MM.1S (cell line): ENCODE measurements around the gene PCCB.
"Not testable (repeated sequence)": the region's sequence is repeated elsewhere in the genome, so short reads cannot be mapped to it uniquely, and the experiment has no call there.

Experiments
- DNase-seq: peaks from one replicate; pipeline ENCODE4 v3.0.0-alpha.2; 2015
- H2AFZ ChIP-seq: fragments of 300-600 bp; sonication (generic); 2 replicates; pipeline ENCODE4 v1.6.0; 2016; ENCODE audit warnings: antibody characterized with exemption, low read length
- H3F3A ChIP-seq: fragments of 300-600 bp; sonication (generic); 2 replicates; pipeline ENCODE4 v1.6.1; 2016; ENCODE audit warnings: mild to moderate bottlenecking, antibody characterized with exemption, low read length, moderate library complexity, mixed read lengths; ENCODE audit not compliant: insufficient read depth
- H3K27ac ChIP-seq: fragments of 300-600 bp; sonication (generic); 2 replicates; pipeline ENCODE4 v1.5.1; 2016; ENCODE audit warnings: mild to moderate bottlenecking, low read length
- H3K27me3 ChIP-seq: fragments of 300-600 bp; sonication (generic); replicated peaks from 2 replicates; pipeline ENCODE4 v1.6.0; 2016; ENCODE audit warnings: low read length; ENCODE audit not compliant: insufficient read depth
- H3K36me3 ChIP-seq: fragments of 300-600 bp; sonication (generic); replicated peaks from 2 replicates; pipeline ENCODE4 v1.6.1; 2016; ENCODE audit warnings: mild to moderate bottlenecking, low read length, mixed read lengths; ENCODE audit not compliant: insufficient read depth
- H3K4me1 ChIP-seq: fragments of 300-600 bp; sonication (generic); 2 replicates; pipeline ENCODE4 v1.6.1; 2016; ENCODE audit warnings: low read length, mixed read lengths
- H3K4me2 ChIP-seq: fragments of 300-600 bp; sonication (generic); 2 replicates; pipeline ENCODE4 v1.6.0; 2016; ENCODE audit warnings: low read depth, low read length
- H3K4me3 ChIP-seq: fragments of 300-600 bp; sonication (generic); 2 replicates; pipeline ENCODE4 v1.5.1; 2016; ENCODE audit warnings: low read length, mixed read lengths
- H3K79me2 ChIP-seq: fragments of 300-600 bp; sonication (generic); 2 replicates; pipeline ENCODE4 v1.6.1; 2016; ENCODE audit warnings: mixed run types, low read length, mixed read lengths
- H3K9ac ChIP-seq: fragments of 300-600 bp; sonication (generic); 2 replicates; pipeline ENCODE4 v1.6.1; 2016; ENCODE audit warnings: low read length, mixed read lengths
- H3K9me2 ChIP-seq: fragments of 300-600 bp; sonication (generic); replicated peaks from 2 replicates; pipeline ENCODE4 v1.6.1; 2016; ENCODE audit warnings: mild to moderate bottlenecking, low read length, mixed read lengths; ENCODE audit not compliant: insufficient read depth
- H3K9me3 ChIP-seq: fragments of 300-600 bp; sonication (generic); replicated peaks from 2 replicates; pipeline ENCODE4 v1.6.1; 2016; ENCODE audit warnings: mild to moderate bottlenecking, low read length, mixed read lengths; ENCODE audit not compliant: insufficient read depth
- H4K20me1 ChIP-seq: fragments of 300-600 bp; sonication (generic); 2 replicates; pipeline ENCODE4 v1.6.1; 2016; ENCODE audit warnings: mild to moderate bottlenecking, low read length, moderate library complexity, mixed read lengths; ENCODE audit not compliant: insufficient read depth
- EZH2 ChIP-seq: fragments of 300-600 bp; sonication (generic); optimal IDR thresholded peaks from 2 replicates; pipeline ENCODE3; 2017; ENCODE audit warnings: low read depth, mild to moderate bottlenecking, antibody characterized with exemption, low read length, mixed read lengths
- EZH2phosphoT487 ChIP-seq: fragments of 300-600 bp; sonication (generic); IDR thresholded peaks from 2 replicates; pipeline ENCODE4 v1.6.1; 2018; ENCODE audit warnings: antibody characterized with exemption, low read length
- TF ChIP-seq, protein P1 (sequence below): fragments of 300-600 bp; sonication (generic); IDR thresholded peaks from 2 replicates; pipeline ENCODE4 v1.5.1; 2016; ENCODE audit warnings: antibody characterized with exemption, low read length, mixed read lengths

The PCCB gene

DNA sequence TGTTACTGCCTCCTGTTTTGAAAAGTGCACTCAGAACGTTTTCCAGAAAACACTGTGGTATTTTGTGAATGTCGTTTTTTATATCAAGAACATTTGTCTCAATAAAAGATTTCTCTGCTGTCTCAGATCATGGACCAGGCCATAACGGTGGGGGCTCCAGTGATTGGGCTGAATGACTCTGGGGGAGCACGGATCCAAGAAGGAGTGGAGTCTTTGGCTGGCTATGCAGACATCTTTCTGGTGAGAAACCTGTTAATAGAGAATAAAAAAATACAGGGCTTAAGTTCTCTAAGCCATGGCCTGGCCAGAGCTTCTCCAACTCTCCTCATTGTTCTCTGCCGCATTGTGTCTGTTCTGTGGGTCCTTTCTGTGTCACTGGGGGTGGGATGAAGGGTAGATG is 11.7 kb downstream of the PCCB start:
- TF ChIP-seq EZH2phosphoT487 (no peak), EZH2 (no peak)
- H3K9ac ChIP-seq: no peak overlapping the region
- H3K27me3 ChIP-seq: no peaks in the 10 kb centered on the region
- no peaks in the 10 kb centered on the region for H4K20me1 ChIP-seq
- H3F3A ChIP-seq: no peaks in the 10 kb centered on the region
- H2AFZ ChIP-seq: no peak overlapping the region
- no peaks in the 10 kb centered on the region for H3K9me2 ChIP-seq
- no peak for DNase-seq
- no peaks in the 10 kb centered on the region for H3K36me3 ChIP-seq
- H3K4me3 ChIP-seq: no peak overlapping the region
- no peaks in the 10 kb centered on the region for H3K79me2 ChIP-seq
- no peaks in the 10 kb centered on the region for H3K4me1 ChIP-seq
- H3K27ac ChIP-seq: no peak overlapping the region
- no peak overlapping the region for H3K4me2 ChIP-seq
- H3K9me3 ChIP-seq: no peaks in the 10 kb centered on the region

DNA sequence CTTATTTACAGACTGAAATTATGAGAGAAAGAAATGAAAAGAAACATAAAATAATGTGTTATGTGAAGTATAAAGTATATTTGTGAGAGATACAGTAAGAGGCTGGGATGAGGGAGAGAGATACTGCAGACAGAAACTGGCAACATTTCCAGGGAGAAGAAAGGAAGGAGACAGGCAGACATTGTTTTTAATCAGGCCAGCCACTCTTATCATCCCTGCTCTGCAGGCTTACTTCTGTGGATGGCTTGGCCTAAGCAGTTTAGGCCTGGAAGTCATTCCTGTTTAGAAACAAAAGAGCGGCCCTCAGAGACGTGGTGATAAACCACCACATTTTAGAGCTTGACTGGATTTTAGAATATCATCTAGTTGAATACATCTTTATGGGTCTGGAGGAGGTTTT is 12.4 kb downstream of the PCCB start:
- no peaks in the 10 kb centered on the region for H3K9me2 ChIP-seq
- H3F3A ChIP-seq: no peaks in the 10 kb centered on the region
- no peaks in the 10 kb centered on the region for H4K20me1 ChIP-seq
- no peak overlapping the region for H2AFZ ChIP-seq
- no peaks in the 10 kb centered on the region for H3K79me2 ChIP-seq
- no peak overlapping the region for H3K4me2 ChIP-seq
- no peak overlapping the region for H3K9ac ChIP-seq
- DNase-seq: no peak
- H3K27me3 ChIP-seq: no peaks in the 10 kb centered on the region
- H3K4me1 ChIP-seq: no peaks in the 10 kb centered on the region
- H3K36me3 ChIP-seq: no peaks in the 10 kb centered on the region
- H3K27ac ChIP-seq: no peak overlapping the region
- no peaks in the 10 kb centered on the region for H3K9me3 ChIP-seq
- TF ChIP-seq EZH2 (no peak), EZH2phosphoT487 (no peak)
- TF ChIP-seq, protein P1, sequence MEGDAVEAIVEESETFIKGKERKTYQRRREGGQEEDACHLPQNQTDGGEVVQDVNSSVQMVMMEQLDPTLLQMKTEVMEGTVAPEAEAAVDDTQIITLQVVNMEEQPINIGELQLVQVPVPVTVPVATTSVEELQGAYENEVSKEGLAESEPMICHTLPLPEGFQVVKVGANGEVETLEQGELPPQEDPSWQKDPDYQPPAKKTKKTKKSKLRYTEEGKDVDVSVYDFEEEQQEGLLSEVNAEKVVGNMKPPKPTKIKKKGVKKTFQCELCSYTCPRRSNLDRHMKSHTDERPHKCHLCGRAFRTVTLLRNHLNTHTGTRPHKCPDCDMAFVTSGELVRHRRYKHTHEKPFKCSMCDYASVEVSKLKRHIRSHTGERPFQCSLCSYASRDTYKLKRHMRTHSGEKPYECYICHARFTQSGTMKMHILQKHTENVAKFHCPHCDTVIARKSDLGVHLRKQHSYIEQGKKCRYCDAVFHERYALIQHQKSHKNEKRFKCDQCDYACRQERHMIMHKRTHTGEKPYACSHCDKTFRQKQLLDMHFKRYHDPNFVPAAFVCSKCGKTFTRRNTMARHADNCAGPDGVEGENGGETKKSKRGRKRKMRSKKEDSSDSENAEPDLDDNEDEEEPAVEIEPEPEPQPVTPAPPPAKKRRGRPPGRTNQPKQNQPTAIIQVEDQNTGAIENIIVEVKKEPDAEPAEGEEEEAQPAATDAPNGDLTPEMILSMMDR: no peak
- no peak overlapping the region for H3K4me3 ChIP-seq

DNA sequence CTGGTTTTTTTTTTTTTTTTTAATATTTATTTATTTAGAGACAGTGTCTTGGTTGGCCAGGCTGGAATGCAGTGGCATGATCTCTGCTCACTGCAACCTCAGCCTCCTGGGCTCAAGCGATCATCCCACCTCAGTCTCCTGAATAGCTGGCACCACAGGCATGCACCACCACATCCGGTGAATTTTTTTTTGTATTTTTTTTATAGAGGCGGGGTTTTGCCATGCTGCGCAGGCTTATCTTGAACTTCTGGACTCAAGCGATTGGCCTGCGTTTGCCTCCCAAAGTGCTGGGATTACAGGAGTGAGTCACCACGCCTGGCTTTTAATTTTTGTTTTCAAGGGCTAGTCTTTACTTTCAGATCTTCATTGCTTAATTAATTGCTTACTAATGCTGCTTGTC is 13.1 kb downstream of the PCCB start:
- Histone ChIP-seq H3K36me3 (no peaks in the 10 kb centered on the region), H3K27ac (no peak overlapping the region), H2AFZ (no peak overlapping the region), H3K4me1 (no peaks in the 10 kb centered on the region), H3K9me2 (no peaks in the 10 kb centered on the region), H4K20me1 (no peaks in the 10 kb centered on the region), H3K9ac (no peak overlapping the region), H3K27me3 (no peaks in the 10 kb centered on the region), H3K4me3 (no peak overlapping the region), H3F3A (no peaks in the 10 kb centered on the region), H3K9me3 (no peaks in the 10 kb centered on the region), H3K4me2 (no peak overlapping the region), H3K79me2 (no peaks in the 10 kb centered on the region)
- TF ChIP-seq, protein P1: no peak
- TF ChIP-seq EZH2phosphoT487 (no peak), EZH2 (no peak)
- no peak for DNase-seq

DNA sequence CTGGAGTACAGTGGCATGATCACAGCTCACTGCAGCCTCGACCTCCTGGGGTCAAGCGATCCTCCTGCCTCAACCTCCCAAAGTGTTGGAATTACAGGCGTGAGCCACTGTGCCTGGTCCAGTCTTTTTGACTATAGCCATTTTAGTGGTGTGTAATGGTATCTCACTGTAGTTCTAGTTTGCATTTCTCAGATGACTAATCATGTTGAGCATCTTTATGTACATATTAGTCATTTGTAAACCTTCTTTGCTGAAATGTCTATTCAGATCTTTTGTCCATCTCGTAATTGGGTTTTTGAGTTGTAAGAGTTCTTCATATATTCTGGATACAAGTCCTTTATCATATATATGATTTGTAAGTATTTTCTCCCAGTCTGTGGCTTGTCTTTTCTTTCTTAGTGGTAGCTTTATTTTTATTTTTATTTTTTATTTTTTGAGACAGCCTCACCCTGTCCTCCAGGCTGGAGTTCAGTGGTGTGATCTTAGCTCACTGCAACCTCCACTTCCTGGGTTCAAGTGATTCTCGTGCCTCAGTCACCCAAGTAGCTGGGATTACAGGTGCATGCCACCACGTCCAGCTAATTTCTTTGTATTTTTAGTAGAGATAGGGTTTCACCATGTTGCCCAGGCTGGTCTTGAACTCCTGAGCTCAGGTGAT is 16.5 kb downstream of the PCCB start:
- not testable (repeated sequence) for DNase-seq, H3K36me3 ChIP-seq

More for the DNA sequence above, 16.5 kb downstream of the PCCB start:
- not testable (repeated sequence) for H3K9me3 ChIP-seq, H3K4me2 ChIP-seq, H3K9me2 ChIP-seq, H3K27ac ChIP-seq, H3K79me2 ChIP-seq, H3K9ac ChIP-seq, H3K4me1 ChIP-seq, H3F3A ChIP-seq, H2AFZ ChIP-seq, H4K20me1 ChIP-seq, H3K27me3 ChIP-seq, H3K4me3 ChIP-seq
